ENCODE measurements around the gene FCN3.

Gene FCN3

GRCh38 chr1:27357281-27358037 is 17.2 kb downstream of the FCN3 start:
- peak; percentile 83 for DNase-seq

- peak; percentile 38 for DNase-seq
Observed at GRCh38 chr1:27356619-27357280, 17.9 kb downstream of the FCN3 start.

GRCh38 chr1:27356277-27356618 is 18.4 kb downstream of the FCN3 start:
- DNase-seq: no peak

- no peak for DNase-seq
Observed at GRCh38 chr1:27355683-27356082, 18.9 kb downstream of the FCN3 start.

- no peak for DNase-seq
Observed at GRCh38 chr1:27353629-27354028, 21.0 kb downstream of the FCN3 start.

GRCh38 chr1:27353166-27353565 is 21.5 kb downstream of the FCN3 start:
- DNase-seq: no peak

GRCh38 chr1:27351541-27352107 is 23.0 kb downstream of the FCN3 start:
- peak; percentile 77 for DNase-seq

- peak; percentile 90 for DNase-seq
Observed at GRCh38 chr1:27350663-27351540, 23.7 kb downstream of the FCN3 start.

GRCh38 chr1:27349784-27350662 is 24.6 kb downstream of the FCN3 start:
- DNase-seq: peak; percentile 93

GRCh38 chr1:27348861-27349783 is 25.5 kb downstream of the FCN3 start:
- peak; percentile 87 for DNase-seq

- DNase-seq: no peak
Observed at GRCh38 chr1:27346991-27347624, 27.5 kb downstream of the FCN3 start.

- DNase-seq: no peak
Observed at GRCh38 chr1:27346357-27346756, 28.3 kb downstream of the FCN3 start.

- DNase-seq: no peak
Observed at GRCh38 chr1:27345272-27345671, 29.4 kb downstream of the FCN3 start.

- DNase-seq: no peak
Observed at GRCh38 chr1:27343639-27344025, 31.0 kb downstream of the FCN3 start.

GRCh38 chr1:27342778-27343638 is 31.6 kb downstream of the FCN3 start:
- DNase-seq: no peak

- DNase-seq: no peak
Observed at GRCh38 chr1:27342391-27342777, 32.2 kb downstream of the FCN3 start.

GRCh38 chr1:27341525-27342252 is 32.9 kb downstream of the FCN3 start, which contains the start of gene SYTL1:
SYTL1 (plus strand) TSS chr1:27342022; CDS start chr1:27345335, 3,313 bp downstream.
- peak; percentile 84 for DNase-seq

- no peak for DNase-seq
Observed at GRCh38 chr1:27339213-27339612, 35.4 kb downstream of the FCN3 start.

GRCh38 chr1:27338751-27339150 is 35.9 kb downstream of the FCN3 start:
- no peak for DNase-seq

All from NCI-H82 (cell line).